ENCODE results near the gene TGM1.

The TGM1 gene

DNA sequence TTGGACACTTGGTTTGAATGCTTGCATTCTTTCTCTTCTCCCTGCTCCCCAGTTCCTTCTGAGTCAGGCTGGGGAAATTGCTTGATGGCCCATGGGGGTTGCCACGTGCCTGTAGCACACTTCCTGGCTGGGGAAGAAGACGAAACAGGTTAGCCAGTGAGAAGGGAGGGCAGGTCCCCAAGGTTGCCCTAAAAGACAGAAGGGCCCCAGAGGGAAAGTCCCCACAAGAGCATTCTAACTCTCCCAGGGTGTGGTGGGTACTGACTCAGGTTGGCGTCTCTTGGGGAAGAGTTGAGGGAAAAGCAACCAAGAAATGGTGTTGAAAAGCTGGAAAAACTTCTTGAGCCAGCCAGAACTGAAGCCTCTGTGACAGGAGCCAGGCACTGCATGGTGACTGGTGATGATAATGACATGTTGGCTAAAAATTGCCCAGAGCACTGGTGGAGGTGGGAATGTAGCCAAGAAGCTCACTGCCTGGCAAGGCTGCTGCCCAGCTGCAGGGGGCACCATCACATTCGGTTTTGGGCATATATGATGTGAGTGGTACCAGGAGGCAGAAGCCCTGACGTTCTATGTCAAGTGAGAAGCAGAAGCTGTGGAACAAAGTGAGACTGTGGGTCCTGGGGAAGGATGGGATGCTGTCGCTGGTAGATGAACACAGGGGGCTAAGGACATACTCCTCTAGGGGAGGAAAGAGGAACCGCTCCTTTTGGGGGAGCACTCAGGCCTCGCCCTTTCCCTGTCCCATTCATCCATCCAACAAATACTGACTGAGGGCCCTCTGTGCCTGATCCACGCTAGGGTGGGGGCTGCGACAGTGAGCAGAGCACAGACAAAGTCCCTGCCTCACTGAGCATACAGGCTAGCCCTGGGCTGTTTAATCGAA is 16.6 kb upstream of the TGM1 start:
- no peak overlapping the region for H3K4me3 ChIP-seq (ENCODE audit: low read depth, low read length)
- ChIA-PET CTCF (interaction anchor here (1.2 to 7.7 kb wide), 6 partner anchors 9 to 189 kb away, joined by 3 to 63 read pairs (median 10); partner anchors contain the start of genes CIDEB and RABGGTA), POLR2A (interaction anchor here (0.6 to 1.1 kb wide), 2 partner anchors 8 to 49 kb away, joined by 3 to 4 read pairs; partner anchors contain the start of gene RABGGTA)
- DNase-seq (ENCODE audit: low read depth, low spot score) = no peak
- TF ChIP-seq, protein P1, sequence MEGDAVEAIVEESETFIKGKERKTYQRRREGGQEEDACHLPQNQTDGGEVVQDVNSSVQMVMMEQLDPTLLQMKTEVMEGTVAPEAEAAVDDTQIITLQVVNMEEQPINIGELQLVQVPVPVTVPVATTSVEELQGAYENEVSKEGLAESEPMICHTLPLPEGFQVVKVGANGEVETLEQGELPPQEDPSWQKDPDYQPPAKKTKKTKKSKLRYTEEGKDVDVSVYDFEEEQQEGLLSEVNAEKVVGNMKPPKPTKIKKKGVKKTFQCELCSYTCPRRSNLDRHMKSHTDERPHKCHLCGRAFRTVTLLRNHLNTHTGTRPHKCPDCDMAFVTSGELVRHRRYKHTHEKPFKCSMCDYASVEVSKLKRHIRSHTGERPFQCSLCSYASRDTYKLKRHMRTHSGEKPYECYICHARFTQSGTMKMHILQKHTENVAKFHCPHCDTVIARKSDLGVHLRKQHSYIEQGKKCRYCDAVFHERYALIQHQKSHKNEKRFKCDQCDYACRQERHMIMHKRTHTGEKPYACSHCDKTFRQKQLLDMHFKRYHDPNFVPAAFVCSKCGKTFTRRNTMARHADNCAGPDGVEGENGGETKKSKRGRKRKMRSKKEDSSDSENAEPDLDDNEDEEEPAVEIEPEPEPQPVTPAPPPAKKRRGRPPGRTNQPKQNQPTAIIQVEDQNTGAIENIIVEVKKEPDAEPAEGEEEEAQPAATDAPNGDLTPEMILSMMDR (IDR thresholded peaks at IDR 0.05; ENCODE audit: insufficient read depth, low read length, missing control alignments) = no peak

DNA sequence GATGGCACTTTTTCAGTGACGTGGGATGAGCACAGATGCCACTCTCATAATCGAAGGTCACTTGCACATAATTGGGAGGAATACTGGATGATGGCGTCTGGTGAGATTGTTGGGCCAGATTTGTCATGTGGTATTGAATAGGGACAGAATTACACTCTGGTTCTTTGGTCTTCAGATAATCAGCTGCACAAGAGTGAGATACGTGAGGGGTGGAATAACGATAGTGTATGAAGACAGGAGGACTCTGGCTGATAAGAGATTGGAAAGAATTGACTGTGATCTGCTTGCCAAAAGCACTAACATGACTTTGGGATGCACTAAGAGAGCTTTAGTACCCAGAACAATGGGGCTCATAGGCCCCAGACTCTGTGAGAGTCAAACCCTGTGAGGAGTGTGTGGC is 15.4 kb upstream of the TGM1 start:
- ChIA-PET CTCF (interaction anchor here (1.0 to 7.7 kb wide), 5 partner anchors 19 to 55 kb away, joined by 3 to 63 read pairs (median 4); partner anchors contain the start of genes CIDEB, DHRS1 and NOP9), POLR2A (no interaction called here)
- TF ChIP-seq, protein P1 (IDR thresholded peaks at IDR 0.05; ENCODE audit: insufficient read depth, low read length, missing control alignments) = no peak
- no peak for DNase-seq (ENCODE audit: low read depth, low spot score)
- H3K4me3 ChIP-seq (ENCODE audit: low read depth, low read length) = no peak overlapping the region

DNA sequence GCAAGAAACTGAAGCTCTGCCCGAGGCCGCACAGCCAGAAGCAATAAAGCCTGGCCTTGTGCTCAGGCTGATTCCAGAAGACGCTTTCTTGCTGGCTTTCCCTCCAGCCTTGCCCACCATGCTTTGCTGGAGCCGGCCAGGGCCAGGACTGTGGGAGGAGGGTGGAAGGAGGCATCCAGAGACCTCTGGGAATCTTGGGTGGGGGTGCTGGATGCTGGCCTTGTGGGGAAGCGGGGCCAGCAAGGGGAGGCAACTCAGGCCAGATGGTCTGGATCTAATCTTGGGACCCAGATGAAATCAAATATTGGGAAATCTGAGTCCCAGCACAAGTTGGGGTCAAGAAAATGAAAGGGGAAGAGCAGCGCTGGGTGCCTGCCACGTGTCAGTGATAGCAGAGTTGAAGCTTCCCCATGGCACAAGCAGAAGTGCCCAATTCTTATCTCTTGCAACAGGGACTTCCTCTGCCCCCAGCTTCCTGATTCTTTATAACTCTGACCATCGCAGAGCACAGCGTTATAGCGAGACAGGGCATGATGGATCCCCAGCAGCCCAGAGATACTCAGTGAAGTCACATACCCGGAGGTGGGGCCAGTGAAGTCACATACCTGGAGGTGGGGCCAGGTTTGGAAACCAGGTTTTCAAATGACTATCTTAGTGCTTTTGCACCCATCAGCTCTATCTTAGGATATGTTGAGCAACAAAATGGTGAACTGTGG is 14.8 kb upstream of the TGM1 start:
- CTCF ChIA-PET = interaction anchor here (1.0 to 7.7 kb wide), 6 partner anchors 20 to 154 kb away, joined by 3 to 63 read pairs (median 4); partner anchors contain the start of genes CIDEB, DHRS1, NOP9 and TINF2
- TF ChIP-seq, protein P1 (IDR thresholded peaks at IDR 0.05; ENCODE audit: insufficient read depth, low read length, missing control alignments) = no peak
- POLR2A ChIA-PET = no interaction called here
- DNase-seq (ENCODE audit: low read depth, low spot score) = no peak
- H3K4me3 ChIP-seq (ENCODE audit: low read depth, low read length) = no peak overlapping the region

DNA sequence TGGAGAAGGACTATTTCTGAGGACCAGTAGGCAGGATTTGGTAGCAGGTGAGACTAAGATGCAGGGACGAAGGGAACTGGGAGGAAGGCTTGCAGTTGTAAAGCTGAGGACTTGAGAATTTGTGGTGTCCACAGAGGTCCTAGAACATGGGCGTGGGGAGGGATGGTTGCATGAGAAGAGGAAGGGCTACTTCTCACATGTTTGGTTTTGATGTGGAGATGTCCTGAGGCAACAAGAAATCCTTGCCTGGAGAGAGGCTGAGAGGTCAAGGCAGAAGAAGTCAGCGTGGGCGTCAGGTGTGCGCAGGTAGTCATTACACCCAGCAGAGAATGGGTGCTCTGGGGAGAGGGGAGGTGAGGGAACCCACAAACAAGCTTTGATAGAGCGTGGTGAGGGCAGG is 14.1 kb upstream of the TGM1 start:
- H3K4me3 ChIP-seq (ENCODE audit: low read depth, low read length) = no peak overlapping the region
- TF ChIP-seq, protein P1 (IDR thresholded peaks at IDR 0.05; ENCODE audit: insufficient read depth, low read length, missing control alignments) = no peak
- CTCF ChIA-PET = interaction anchor here (1.6 to 7.7 kb wide), 4 partner anchors 20 to 155 kb away, joined by 3 to 63 read pairs (median 10); partner anchors contain the start of gene TINF2
- DNase-seq (ENCODE audit: low read depth, low spot score) = no peak
- POLR2A ChIA-PET = no interaction called here

DNA sequence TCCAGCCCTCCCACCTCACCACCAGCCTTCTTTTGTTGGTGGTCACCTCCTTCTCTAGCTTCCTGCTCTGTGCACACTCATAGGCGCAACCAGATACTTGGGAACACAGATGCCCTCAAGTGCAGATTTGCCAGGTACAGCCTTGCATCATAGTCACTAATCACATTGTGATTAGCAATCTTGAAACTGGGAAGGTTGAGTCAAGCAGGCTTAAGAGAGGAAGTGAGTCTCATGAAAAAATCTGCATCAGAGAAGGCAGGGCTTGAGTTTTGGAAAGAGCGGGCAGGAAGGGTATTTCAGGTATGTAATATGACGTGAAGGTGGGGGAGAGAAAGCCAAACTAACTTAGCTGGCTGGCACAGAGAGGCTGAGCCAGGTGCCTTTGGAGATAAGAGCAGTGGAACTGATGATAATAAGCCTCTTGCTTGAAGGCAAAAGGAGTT is 11.1 kb upstream of the TGM1 start:
- no peak for DNase-seq (ENCODE audit: low read depth, low spot score)
- no peak overlapping the region for H3K4me3 ChIP-seq (ENCODE audit: low read depth, low read length)
- POLR2A ChIA-PET = no interaction called here
- CTCF ChIA-PET = interaction anchor here (1.5 to 3.7 kb wide), 4 partner anchors 10 to 60 kb away, joined by 4 to 14 read pairs (median 11); partner anchors contain the start of gene CIDEB
- TF ChIP-seq, protein P1 (IDR thresholded peaks at IDR 0.05; ENCODE audit: insufficient read depth, low read length, missing control alignments) = no peak

All from AG04449 (cell line).